Mesendoderm (in vitro differentiated cells): Measurements from ENCODE around the gene NFKBIZ.

Source experiments
- DNase-seq: peaks from one replicate; pipeline ENCODE4 v3.0.0; 2013
- H2AK5ac ChIP-seq: 2 replicates; pipeline ENCODE4 v1.6.1; 2013; ENCODE audit warnings: low read length, inconsistent platforms
- H2BK120ac ChIP-seq: 2 replicates; pipeline ENCODE4 v1.6.1; 2013; ENCODE audit warnings: low read depth, mild to moderate bottlenecking, low read length, moderate library complexity, mixed read lengths
- H2BK15ac ChIP-seq: replicated peaks from 2 replicates; pipeline ENCODE4 v1.6.1; 2013; ENCODE audit warnings: low read depth, mild to moderate bottlenecking, moderate library complexity
- H2BK5ac ChIP-seq: 2 replicates; pipeline ENCODE4 v1.6.1; 2013; ENCODE audit warnings: low read length, inconsistent platforms
- H3K18ac ChIP-seq: 2 replicates; pipeline ENCODE4 v1.6.1; 2013; ENCODE audit warnings: mild to moderate bottlenecking, low read length, mixed read lengths
- H3K23ac ChIP-seq: one replicate; pipeline ENCODE4 v1.6.1; 2013; ENCODE audit warnings: low read length
- H3K27ac ChIP-seq: 2 replicates; pipeline ENCODE4 v1.5.1; 2013; ENCODE audit warnings: low read depth, mild to moderate bottlenecking, inconsistent platforms, low read length, moderate library complexity
- H3K27me3 ChIP-seq: 2 replicates; pipeline ENCODE4 v1.6.1; 2013; ENCODE audit warnings: low read length, control low read depth, mild to moderate bottlenecking, inconsistent platforms; ENCODE audit not compliant: insufficient read depth, poor library complexity
- H3K36me3 ChIP-seq: 2 replicates; pipeline ENCODE4 v1.6.1; 2013; ENCODE audit warnings: low read length, inconsistent platforms; ENCODE audit not compliant: control insufficient read depth, insufficient read depth
- H3K4ac ChIP-seq: one replicate; pipeline ENCODE4 v1.6.1; 2013; ENCODE audit warnings: low read depth, mild to moderate bottlenecking, low read length, moderate library complexity
- H3K4me1 ChIP-seq: 2 replicates; pipeline ENCODE4 v1.6.1; 2013; ENCODE audit warnings: low read depth, low read length, inconsistent platforms; ENCODE audit not compliant: control insufficient read depth
- H3K4me2 ChIP-seq: 2 replicates; pipeline ENCODE4 v1.6.1; 2013; ENCODE audit warnings: low read length
- H3K4me3 ChIP-seq: 2 replicates; pipeline ENCODE4 v1.5.1; 2013; ENCODE audit warnings: mild to moderate bottlenecking, low read length
- H3K56ac ChIP-seq: one replicate; pipeline ENCODE4 v1.6.1; 2013; ENCODE audit warnings: low read length
- H3K79me1 ChIP-seq: 2 replicates; pipeline ENCODE4 v1.6.1; 2013; ENCODE audit warnings: low read length, inconsistent platforms
- H3K79me2 ChIP-seq: 2 replicates; pipeline ENCODE4 v1.6.1; 2013; ENCODE audit warnings: mild to moderate bottlenecking, low read length; ENCODE audit not compliant: control insufficient read depth, insufficient read depth
- H3K9ac ChIP-seq: 2 replicates; pipeline ENCODE4 v1.6.1; 2013; ENCODE audit warnings: low read length, inconsistent platforms
- H4K5ac ChIP-seq: one replicate; pipeline ENCODE4 v1.6.1; 2013; ENCODE audit warnings: low read length
- H4K8ac ChIP-seq: one replicate; pipeline ENCODE4 v1.6.1; 2013; ENCODE audit warnings: low read depth, mild to moderate bottlenecking, control low read depth, low read length, moderate library complexity
- WGBS: extraction: QIAGEN DNeasy Blood & Tissue Kit; methylation state at CpG from one replicate; pipeline ENCODE4 v1.1.7; 2013; ENCODE audit warnings: low lambda C conversion rate, missing lambda C conversion rate; ENCODE audit not compliant: insufficient coverage; ENCODE audit errors: extremely low coverage; 5-methylcytosine and 5-hydroxymethylcytosine counted together

Gene NFKBIZ

DNA sequence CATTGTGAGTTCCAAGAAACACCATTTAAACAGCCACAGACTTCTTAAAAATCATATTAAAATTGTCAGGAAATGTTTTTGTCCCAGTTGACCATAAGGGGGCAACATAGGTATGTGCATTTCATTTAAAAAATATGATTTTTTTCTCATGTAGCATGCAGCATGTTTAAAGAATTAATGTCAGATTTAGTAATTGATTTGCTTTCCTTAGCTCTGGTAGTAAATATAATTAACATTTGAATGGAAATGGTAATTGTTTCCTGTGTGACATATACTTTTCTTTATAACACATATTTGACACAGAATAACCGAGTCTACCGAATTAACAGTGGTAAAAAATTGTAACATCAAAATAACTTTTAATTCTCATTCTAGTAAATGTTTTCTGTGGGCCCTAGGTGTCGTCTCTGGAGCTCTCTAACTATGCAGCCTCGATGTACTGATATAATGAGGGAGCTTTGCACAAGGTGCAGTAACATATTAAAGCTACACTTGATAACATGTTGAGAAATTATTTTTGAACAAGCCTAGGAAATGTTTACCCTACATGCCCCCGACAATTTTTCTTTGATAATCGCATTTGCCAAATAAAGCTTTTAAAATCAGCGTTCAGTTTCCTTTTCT lies 35.4 kb upstream of the NFKBIZ start:
- Histone ChIP-seq H3K27ac (no peak overlapping the region), H2BK120ac (no peak overlapping the region), H3K27me3 (no peaks in the 10 kb centered on the region), H3K4ac (no peak overlapping the region), H3K36me3 (no peaks in the 10 kb centered on the region), H3K4me1 (no peaks in the 10 kb centered on the region), H3K4me3 (no peak overlapping the region), H3K79me1 (no peaks in the 10 kb centered on the region), H3K9ac (no peak overlapping the region), H2AK5ac (no peak overlapping the region), H4K5ac (no peak overlapping the region), H2BK5ac (no peak overlapping the region), H3K23ac (no peak overlapping the region), H3K4me2 (no peak overlapping the region), H2BK15ac (no peak overlapping the region), H3K79me2 (no peaks in the 10 kb centered on the region), H4K8ac (no peak overlapping the region), H3K18ac (no peak overlapping the region), H3K56ac (no peak overlapping the region)
- no peak for DNase-seq
- no CpG with 5 or more reads among the region's 7 CpGs for WGBS

DNA sequence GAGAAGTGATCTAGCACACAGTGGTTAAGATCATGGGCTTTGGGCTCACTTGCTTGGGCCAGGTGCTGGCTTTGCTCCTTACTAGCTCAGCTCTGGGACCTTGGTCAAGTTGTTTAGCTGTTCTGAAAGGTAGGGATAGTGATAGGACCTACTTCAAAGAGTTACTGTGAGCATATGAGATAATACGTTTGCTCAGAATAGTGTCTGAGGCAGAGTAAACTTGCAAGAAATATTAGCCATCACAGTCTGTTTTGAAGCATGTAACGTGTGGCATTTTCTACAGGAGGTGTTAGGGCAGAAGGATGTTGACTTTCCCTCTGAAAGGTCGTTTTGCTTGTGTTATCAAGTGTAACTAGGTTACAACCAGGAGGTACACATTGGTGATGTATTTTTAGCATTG lies 34.5 kb upstream of the NFKBIZ start:
- Histone ChIP-seq H3K36me3 (no peaks in the 10 kb centered on the region), H2AK5ac (no peak overlapping the region), H3K4ac (no peak overlapping the region), H2BK120ac (no peak overlapping the region), H2BK15ac (no peak overlapping the region), H3K4me3 (no peak overlapping the region), H3K4me1 (no peaks in the 10 kb centered on the region), H4K5ac (no peak overlapping the region), H4K8ac (no peak overlapping the region), H3K27ac (no peak overlapping the region), H3K56ac (no peak overlapping the region), H3K79me2 (no peaks in the 10 kb centered on the region), H3K23ac (no peak overlapping the region), H2BK5ac (no peak overlapping the region), H3K4me2 (no peak overlapping the region), H3K27me3 (no peaks in the 10 kb centered on the region), H3K18ac (no peak overlapping the region), H3K79me1 (no peaks in the 10 kb centered on the region), H3K9ac (no peak overlapping the region)
- DNase-seq = no peak
- no CpG with 5 or more reads among the region's 3 CpGs for WGBS

DNA sequence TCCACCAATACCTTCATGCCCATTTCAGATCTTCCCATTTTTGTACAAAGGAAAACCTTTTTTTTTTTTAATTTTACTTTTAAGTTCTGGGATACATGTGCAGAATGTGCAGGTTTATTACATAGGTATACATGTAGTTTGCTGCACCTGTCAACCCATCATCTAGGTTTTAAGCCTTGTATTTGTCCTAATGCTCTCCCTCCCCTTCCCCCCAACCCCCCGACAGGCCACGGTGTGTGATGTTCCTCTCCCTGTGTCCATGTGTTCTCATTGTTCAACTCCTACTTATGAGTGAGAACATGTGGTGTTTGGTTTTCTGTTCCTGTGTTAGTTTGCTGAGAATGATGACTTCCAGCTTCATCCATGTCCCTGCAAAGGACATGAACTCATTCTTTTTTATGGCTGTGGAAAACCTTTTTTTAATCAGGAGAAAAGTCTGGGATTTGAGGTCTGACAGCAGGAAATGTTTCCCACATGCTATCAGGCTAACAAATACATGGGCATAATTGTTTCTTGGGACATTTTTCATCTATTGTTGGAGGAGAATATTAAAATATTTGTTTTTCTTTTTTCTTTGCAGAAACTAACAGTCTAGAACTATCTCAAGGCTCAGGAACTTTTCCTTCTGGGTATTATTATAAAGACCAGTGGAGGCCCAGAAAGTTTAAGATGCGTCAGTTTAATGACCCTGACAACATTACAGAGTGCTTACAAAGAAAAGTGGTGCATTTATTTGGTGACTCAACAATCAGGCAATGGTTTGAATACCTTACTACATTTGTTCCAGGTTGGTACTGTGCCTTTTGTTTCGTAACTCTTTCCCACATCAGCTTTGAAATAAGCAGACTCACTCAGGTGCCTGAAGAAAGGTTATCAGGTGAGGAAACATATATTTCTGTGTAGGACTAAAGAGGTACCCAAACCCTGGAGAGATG lies 32.8 kb upstream of the NFKBIZ start:
- Histone ChIP-seq H4K8ac (no peak overlapping the region), H3K79me1 (no peaks in the 10 kb centered on the region), H3K4ac (no peak overlapping the region), H4K5ac (no peak overlapping the region), H3K27me3 (no peaks in the 10 kb centered on the region), H2BK5ac (no peak overlapping the region), H2AK5ac (no peak overlapping the region), H3K4me3 (no peak overlapping the region), H3K36me3 (no peaks in the 10 kb centered on the region), H3K9ac (no peak overlapping the region), H3K4me2 (no peak overlapping the region), H3K23ac (no peak overlapping the region), H3K18ac (no peak overlapping the region), H2BK120ac (no peak overlapping the region), H3K4me1 (no peaks in the 10 kb centered on the region), H2BK15ac (no peak overlapping the region), H3K79me2 (no peaks in the 10 kb centered on the region), H3K56ac (no peak overlapping the region), H3K27ac (no peak overlapping the region)
- WGBS = no CpG with 5 or more reads among the region's 4 CpGs
- no peak for DNase-seq

DNA sequence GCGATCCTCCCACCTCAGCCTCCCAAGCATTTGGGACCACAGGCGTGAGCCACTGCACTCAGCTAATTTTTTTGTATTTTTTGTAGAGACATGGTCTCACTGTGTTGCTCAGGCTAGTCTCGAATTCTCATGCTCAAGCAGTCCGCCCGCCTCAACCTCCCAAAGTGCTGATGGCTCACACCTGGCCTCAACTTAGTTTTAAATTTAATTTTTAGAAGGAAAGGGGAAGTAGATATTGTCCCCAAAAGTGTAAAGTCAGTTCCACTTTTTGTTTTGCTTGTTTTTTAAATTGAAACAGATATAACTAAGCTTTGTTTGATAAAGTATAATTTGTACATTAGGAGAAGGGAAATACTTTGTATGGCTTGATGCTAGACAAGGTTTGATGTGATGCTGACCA lies 31.3 kb upstream of the NFKBIZ start:
- H3K4me3 ChIP-seq = no peak overlapping the region
- no peak overlapping the region for H2BK15ac ChIP-seq
- H3K79me2 ChIP-seq = no peaks in the 10 kb centered on the region
- no peak overlapping the region for H4K5ac ChIP-seq
- no peaks in the 10 kb centered on the region for H3K36me3 ChIP-seq
- no peak overlapping the region for H2BK120ac ChIP-seq
- no peaks in the 10 kb centered on the region for H3K79me1 ChIP-seq
- DNase-seq = no peak
- no peak overlapping the region for H3K4ac ChIP-seq
- no peak overlapping the region for H2BK5ac ChIP-seq
- H3K23ac ChIP-seq = no peak overlapping the region
- H2AK5ac ChIP-seq = no peak overlapping the region
- no peak overlapping the region for H3K56ac ChIP-seq
- no peak overlapping the region for H3K27ac ChIP-seq
- H3K9ac ChIP-seq = no peak overlapping the region
- H3K4me1 ChIP-seq = no peaks in the 10 kb centered on the region
- H4K8ac ChIP-seq = no peak overlapping the region
- no CpG with 5 or more reads among the region's 5 CpGs for WGBS
- H3K18ac ChIP-seq = no peak overlapping the region
- H3K4me2 ChIP-seq = no peak overlapping the region
- no peaks in the 10 kb centered on the region for H3K27me3 ChIP-seq

DNA sequence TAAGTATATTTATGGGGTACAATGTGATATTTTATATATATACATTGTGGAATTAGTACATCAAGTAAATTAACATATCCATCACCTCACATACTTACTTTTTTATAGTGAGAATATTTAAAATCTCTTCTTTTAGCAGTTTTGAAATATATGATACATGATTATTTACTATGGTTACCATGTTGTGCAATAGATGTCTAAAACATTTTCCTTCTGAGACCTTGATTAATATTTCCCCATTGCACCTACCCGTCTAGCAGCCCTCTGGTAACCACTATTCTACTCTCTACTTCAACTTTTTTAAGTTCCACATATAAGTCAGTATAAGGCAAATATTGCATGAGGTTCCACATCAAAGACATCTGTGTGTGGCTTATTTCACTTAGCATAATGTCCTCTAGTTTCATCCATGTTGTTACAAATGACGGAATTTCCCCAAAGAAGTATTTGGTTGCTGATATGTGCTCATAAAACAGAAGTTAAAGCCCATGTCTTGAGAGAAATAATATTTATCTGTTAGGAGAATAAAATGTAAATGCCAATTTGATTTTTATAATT lies 29.6 kb upstream of the NFKBIZ start:
- Histone ChIP-seq H3K4me3 (no peak overlapping the region), H3K27ac (no peak overlapping the region), H2BK5ac (no peak overlapping the region), H2BK15ac (no peak overlapping the region), H3K18ac (no peak overlapping the region), H3K27me3 (no peaks in the 10 kb centered on the region), H3K9ac (no peak overlapping the region), H3K79me2 (no peaks in the 10 kb centered on the region), H2AK5ac (no peak overlapping the region), H4K5ac (no peak overlapping the region), H3K23ac (no peak overlapping the region), H3K4me2 (no peak overlapping the region), H2BK120ac (no peak overlapping the region), H3K4ac (no peak overlapping the region), H3K4me1 (no peaks in the 10 kb centered on the region), H4K8ac (no peak overlapping the region), H3K56ac (no peak overlapping the region), H3K36me3 (no peaks in the 10 kb centered on the region), H3K79me1 (no peaks in the 10 kb centered on the region)
- no CpG with 5 or more reads among the region's 2 CpGs for WGBS
- no peak for DNase-seq
